NCI-H2107 (cell line): ENCODE measurements around the gene CCND1.
"Not testable (repeated sequence)": the region's sequence is repeated elsewhere in the genome, so short reads cannot be mapped to it uniquely, and the experiment has no call there.

ENCODE experiments used
- DNase-seq: peaks from one replicate; lab custom pipeline; 2025; lab: John Stamatoyannopoulos, UW

CCND1 gene

GRCh38 chr11:69689484-69690319, 48.7 kb downstream of the CCND1 start:
- no peak for DNase-seq

GRCh38 chr11:69691463-69691862, 50.5 kb downstream of the CCND1 start:
- no peak for DNase-seq

GRCh38 chr11:69692422-69692821, 51.5 kb downstream of the CCND1 start:
- no peak for DNase-seq

GRCh38 chr11:69694781-69695180, 53.8 kb downstream of the CCND1 start:
- DNase-seq, result no peak

- no peak for DNase-seq
Observed at GRCh38 chr11:69695581-69695980, 54.6 kb downstream of the CCND1 start.

- not testable (repeated sequence) for DNase-seq
Observed at GRCh38 chr11:69695995-69696394, 55.0 kb downstream of the CCND1 start.

GRCh38 chr11:69696749-69697468, 56.0 kb downstream of the CCND1 start:
- no peak for DNase-seq

- DNase-seq, result no peak
Observed at GRCh38 chr11:69697469-69697843, 56.5 kb downstream of the CCND1 start.

GRCh38 chr11:69697861-69698260, 56.9 kb downstream of the CCND1 start:
- DNase-seq, result no peak

- DNase-seq, result no peak
Observed at GRCh38 chr11:69698362-69698761, 57.4 kb downstream of the CCND1 start.

GRCh38 chr11:69699213-69699612, 58.3 kb downstream of the CCND1 start:
- DNase-seq, result no peak

- DNase-seq, result no peak
Observed at GRCh38 chr11:69700278-69701140, 59.6 kb downstream of the CCND1 start.

GRCh38 chr11:69702239-69702691, 61.3 kb downstream of the CCND1 start:
- no peak for DNase-seq

- no peak for DNase-seq
Observed at GRCh38 chr11:69702769-69703452, 62.0 kb downstream of the CCND1 start.

GRCh38 chr11:69703453-69703767, 62.5 kb downstream of the CCND1 start:
- DNase-seq, result no peak
